Type B pancreatic cell (in vitro differentiated cells): ENCODE results near the gene NUF2. TPM values are rescaled to one million over a fixed set of nuclear protein-coding genes. Genes with fewer than 3 reads are reported as not detected.
A peak's percentile ranks its signal among the peaks of the same experiment; 100 is the strongest.

Experiments
- DNase-seq: peaks from one replicate; pipeline ENCODE4 v3.0.0; 2021; ENCODE audit warnings: mixed read lengths; ENCODE audit not compliant: unreplicated experiment; ENCODE audit errors: extremely low spot score
- H3K27ac Mint-ChIP-seq: 2 replicates; pipeline ENCODE4 v1.8.0; 2021; ENCODE audit warnings: mild to moderate bottlenecking, mixed read lengths
- H3K27me3 Mint-ChIP-seq: 2 replicates; pipeline ENCODE4 v1.8.0; 2021; ENCODE audit warnings: mixed read lengths
- H3K36me3 Mint-ChIP-seq: 2 replicates; pipeline ENCODE4 v1.8.0; 2021; ENCODE audit warnings: mixed read lengths
- H3K4me1 Mint-ChIP-seq: one replicate; pipeline ENCODE4 v1.8.0; 2021; ENCODE audit warnings: mixed read lengths; ENCODE audit not compliant: unreplicated experiment
- H3K4me3 Mint-ChIP-seq: 2 replicates; pipeline ENCODE4 v1.8.0; 2021; ENCODE audit warnings: mild to moderate bottlenecking, mixed read lengths
- H3K9me3 Mint-ChIP-seq: 2 replicates; pipeline ENCODE4 v1.8.0; 2021; ENCODE audit warnings: mixed read lengths
- total RNA-seq: library from RNA; stranded (reverse); gene quantifications from 2 replicates; pipeline ENCODE4 v1.2.1, GENCODE V29; 2021; ENCODE audit warnings: low replicate concordance
- TF ChIP-seq, protein P1 (sequence below): fragments of 200-600 bp; sonication (generic); conservative IDR thresholded peaks from 2 replicates; pipeline ENCODE4 v1.5.0; 2021; ENCODE audit warnings: antibody characterized with exemption, mild to moderate bottlenecking

The NUF2 gene
- total RNA-seq, 1 donor from 2014 or later: 26.5 TPM

DNA sequence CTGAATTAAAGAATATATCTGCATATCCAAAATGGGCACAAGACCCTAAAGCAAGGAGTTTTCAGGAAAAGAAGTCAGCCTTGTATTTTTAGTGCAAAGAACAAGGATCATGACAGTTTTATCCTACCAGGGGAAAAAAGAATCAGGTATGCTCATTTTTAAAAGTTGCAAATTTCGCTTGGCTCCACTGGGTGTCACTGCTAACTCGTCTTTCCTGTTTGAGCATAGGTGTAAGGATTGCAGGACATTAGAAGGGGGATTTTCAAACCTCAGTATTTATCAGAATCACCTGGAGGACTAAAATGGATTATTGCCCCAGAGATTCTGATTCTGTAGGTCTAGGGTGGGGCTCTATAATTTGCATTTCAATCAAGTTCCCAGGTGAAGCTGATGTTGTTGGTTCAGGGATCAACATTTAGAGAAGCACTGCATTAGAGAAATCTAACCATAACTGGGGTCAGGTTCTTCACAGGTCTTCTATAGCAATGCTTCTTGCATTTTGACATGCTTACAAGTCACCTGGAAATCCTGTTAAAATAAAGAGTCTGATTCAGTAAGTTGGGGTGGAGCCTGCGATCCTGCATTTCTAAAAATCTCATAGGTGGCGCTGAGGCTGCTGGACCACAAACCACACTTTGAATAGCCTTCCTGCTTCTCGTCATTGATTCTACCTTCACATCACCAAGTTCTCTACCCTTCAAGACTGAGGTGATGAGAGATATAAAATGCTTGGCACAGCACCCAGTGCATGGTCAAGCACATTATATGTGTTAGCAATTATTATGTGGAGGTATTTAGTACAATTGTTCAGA is 39.6 kb downstream of the NUF2 start:
- H3K27me3 Mint-ChIP-seq: no peaks in the 10 kb centered on the region
- no peaks in the 10 kb centered on the region for H3K9me3 Mint-ChIP-seq
- no peaks in the 10 kb centered on the region for H3K4me1 Mint-ChIP-seq
- H3K27ac Mint-ChIP-seq: no peak overlapping the region
- DNase-seq: no peak
- H3K36me3 Mint-ChIP-seq: no peaks in the 10 kb centered on the region
- TF ChIP-seq, protein P1, sequence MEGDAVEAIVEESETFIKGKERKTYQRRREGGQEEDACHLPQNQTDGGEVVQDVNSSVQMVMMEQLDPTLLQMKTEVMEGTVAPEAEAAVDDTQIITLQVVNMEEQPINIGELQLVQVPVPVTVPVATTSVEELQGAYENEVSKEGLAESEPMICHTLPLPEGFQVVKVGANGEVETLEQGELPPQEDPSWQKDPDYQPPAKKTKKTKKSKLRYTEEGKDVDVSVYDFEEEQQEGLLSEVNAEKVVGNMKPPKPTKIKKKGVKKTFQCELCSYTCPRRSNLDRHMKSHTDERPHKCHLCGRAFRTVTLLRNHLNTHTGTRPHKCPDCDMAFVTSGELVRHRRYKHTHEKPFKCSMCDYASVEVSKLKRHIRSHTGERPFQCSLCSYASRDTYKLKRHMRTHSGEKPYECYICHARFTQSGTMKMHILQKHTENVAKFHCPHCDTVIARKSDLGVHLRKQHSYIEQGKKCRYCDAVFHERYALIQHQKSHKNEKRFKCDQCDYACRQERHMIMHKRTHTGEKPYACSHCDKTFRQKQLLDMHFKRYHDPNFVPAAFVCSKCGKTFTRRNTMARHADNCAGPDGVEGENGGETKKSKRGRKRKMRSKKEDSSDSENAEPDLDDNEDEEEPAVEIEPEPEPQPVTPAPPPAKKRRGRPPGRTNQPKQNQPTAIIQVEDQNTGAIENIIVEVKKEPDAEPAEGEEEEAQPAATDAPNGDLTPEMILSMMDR: peak; percentile 71
- H3K4me3 Mint-ChIP-seq: no peak overlapping the region

DNA sequence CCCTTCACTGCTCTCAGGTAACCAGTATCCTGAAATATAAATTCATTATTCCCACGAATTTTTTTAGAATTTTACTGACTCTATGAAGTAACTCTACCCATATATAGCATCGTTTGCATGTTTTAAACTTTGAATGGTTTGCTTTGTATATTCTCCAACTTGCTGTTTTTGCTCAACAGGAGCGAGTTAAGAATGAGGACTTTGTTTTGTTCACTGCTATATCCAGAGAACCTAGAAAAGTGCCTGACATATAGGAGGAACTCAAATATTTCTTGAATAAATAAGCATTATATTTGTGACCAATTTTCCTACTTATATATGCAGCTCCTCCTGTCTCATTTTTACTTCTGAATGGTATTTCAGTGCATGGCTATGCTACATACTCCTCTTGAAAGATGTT is 43.4 kb downstream of the NUF2 start:
- DNase-seq: no peak
- Mint-ChIP-seq H3K4me3 (no peak overlapping the region), H3K27ac (no peak overlapping the region), H3K36me3 (no peaks in the 10 kb centered on the region), H3K27me3 (no peaks in the 10 kb centered on the region), H3K4me1 (peaks cover 7% of the 10 kb centered on the region), H3K9me3 (no peaks in the 10 kb centered on the region)
- TF ChIP-seq, protein P1: no peak

DNA sequence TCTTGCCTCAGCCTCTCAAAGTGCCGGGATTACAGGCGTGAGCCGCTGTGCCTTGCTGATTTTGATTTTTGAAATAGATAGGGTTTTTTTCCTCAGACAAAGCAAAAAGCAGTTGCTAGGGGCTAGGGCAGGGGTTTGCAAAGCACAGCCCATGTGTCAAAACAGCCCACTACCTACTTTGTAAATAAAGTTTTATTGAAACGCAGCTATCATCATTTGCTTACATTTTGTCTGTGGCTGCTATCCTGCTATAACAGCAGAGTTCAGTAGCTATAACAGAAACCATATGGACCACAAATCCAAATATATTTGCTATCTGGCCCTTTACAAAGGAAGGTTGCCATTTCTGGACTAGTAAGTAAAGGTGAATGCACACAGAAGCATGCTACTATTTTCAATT is 44.8 kb downstream of the NUF2 start:
- Mint-ChIP-seq H3K9me3 (no peaks in the 10 kb centered on the region), H3K36me3 (no peaks in the 10 kb centered on the region), H3K4me3 (no peak overlapping the region), H3K4me1 (peaks cover 7% of the 10 kb centered on the region), H3K27me3 (no peaks in the 10 kb centered on the region), H3K27ac (no peak overlapping the region)
- TF ChIP-seq, protein P1: no peak
- DNase-seq: no peak

DNA sequence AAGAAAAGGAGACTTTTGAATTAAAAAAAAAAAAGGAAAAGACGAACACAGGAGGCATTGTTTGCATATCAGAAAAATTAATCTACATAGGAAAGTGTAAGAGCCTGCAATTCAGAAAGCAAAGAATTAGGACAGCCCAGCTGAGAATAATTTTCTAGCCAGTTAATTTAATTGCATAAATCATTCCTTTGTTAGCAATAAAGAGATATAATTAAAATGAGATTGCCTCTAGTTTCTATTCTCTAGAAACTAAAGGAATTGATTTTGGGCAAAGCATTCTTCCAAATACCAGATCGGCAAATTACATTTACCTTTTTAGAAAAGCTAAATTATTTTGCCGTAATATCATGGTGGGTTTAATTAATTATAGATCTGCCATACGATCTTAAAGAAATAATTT is 46.0 kb downstream of the NUF2 start:
- no peaks in the 10 kb centered on the region for H3K9me3 Mint-ChIP-seq
- H3K4me3 Mint-ChIP-seq: no peak overlapping the region
- no peaks in the 10 kb centered on the region for H3K27me3 Mint-ChIP-seq
- H3K4me1 Mint-ChIP-seq: peaks cover 7% of the 10 kb centered on the region
- H3K27ac Mint-ChIP-seq: no peak overlapping the region
- TF ChIP-seq, protein P1: no peak
- H3K36me3 Mint-ChIP-seq: no peaks in the 10 kb centered on the region
- no peak for DNase-seq

DNA sequence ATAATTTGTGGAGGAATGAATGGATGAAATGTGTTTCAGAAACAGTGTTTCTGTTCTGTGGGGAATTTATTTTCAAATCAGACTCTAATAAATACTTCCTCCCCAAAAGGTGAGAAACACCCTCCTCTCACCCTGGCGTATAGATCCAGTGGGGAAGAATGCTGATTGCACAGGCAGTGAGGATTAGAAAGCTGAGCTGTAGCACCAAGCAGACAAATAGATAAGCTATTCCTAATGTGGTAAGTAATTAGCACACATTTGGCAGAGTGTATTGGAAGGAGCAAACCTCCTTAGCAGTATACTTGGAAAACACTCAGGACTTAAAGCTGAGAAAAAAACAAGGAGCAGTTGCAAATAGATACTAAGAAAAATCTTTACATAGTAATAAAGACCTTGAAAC is 50.8 kb downstream of the NUF2 start:
- no peaks in the 10 kb centered on the region for H3K36me3 Mint-ChIP-seq
- DNase-seq: no peak
- no peaks in the 10 kb centered on the region for H3K27me3 Mint-ChIP-seq
- TF ChIP-seq, protein P1: no peak
- H3K27ac Mint-ChIP-seq: no peak overlapping the region
- H3K9me3 Mint-ChIP-seq: no peaks in the 10 kb centered on the region
- H3K4me1 Mint-ChIP-seq: peaks cover under 1% of the 10 kb centered on the region
- H3K4me3 Mint-ChIP-seq: no peak overlapping the region
